ENCODE results near the gene OSBPL3. TPM values are rescaled to one million over a fixed set of nuclear protein-coding genes. Genes with fewer than 3 reads are reported as not detected.

OSBPL3 gene
- polyA plus RNA-seq, 1 donor from 2014 or later, result 0.26 TPM

GRCh38 chr7:24843821-24844434 lies 136.1 kb downstream of the OSBPL3 start:
- H3K9ac ChIP-seq (ENCODE audit: low read length), result no peak overlapping the region
- no peak overlapping the region for H3K4me2 ChIP-seq (ENCODE audit: low read length)
- no peak overlapping the region for H3K4me3 ChIP-seq (ENCODE audit: low read length)
- no peak overlapping the region for H2AFZ ChIP-seq (ENCODE audit: low read depth, low read length)
- no peaks in the 10 kb centered on the region for H3F3A ChIP-seq (ENCODE audit: insufficient read depth, low read length, poor library complexity, severe bottlenecking)
- TF ChIP-seq RAD21 (conservative IDR thresholded peaks at IDR 0.05) (no peak), POLR2AphosphoS5 (IDR thresholded peaks at IDR 0.05) (no peak), SMC3 (conservative IDR thresholded peaks at IDR 0.05; ENCODE audit: poor library complexity) (no peak), EZH2 (IDR thresholded peaks at IDR 0.05; ENCODE audit: borderline replicate concordance, insufficient read depth, low read length, poor library complexity, severe bottlenecking) (no peak), TAF1 (IDR thresholded peaks at IDR 0.05; ENCODE audit: low read depth) (no peak), EP300 (conservative IDR thresholded peaks at IDR 0.05; ENCODE audit: poor library complexity, severe bottlenecking) (no peak), MXI1 (conservative IDR thresholded peaks at IDR 0.05; ENCODE audit: poor library complexity, severe bottlenecking) (no peak), REST (IDR thresholded peaks at IDR 0.05; ENCODE audit: borderline replicate concordance) (no peak)
- TF ChIP-seq, protein P1, sequence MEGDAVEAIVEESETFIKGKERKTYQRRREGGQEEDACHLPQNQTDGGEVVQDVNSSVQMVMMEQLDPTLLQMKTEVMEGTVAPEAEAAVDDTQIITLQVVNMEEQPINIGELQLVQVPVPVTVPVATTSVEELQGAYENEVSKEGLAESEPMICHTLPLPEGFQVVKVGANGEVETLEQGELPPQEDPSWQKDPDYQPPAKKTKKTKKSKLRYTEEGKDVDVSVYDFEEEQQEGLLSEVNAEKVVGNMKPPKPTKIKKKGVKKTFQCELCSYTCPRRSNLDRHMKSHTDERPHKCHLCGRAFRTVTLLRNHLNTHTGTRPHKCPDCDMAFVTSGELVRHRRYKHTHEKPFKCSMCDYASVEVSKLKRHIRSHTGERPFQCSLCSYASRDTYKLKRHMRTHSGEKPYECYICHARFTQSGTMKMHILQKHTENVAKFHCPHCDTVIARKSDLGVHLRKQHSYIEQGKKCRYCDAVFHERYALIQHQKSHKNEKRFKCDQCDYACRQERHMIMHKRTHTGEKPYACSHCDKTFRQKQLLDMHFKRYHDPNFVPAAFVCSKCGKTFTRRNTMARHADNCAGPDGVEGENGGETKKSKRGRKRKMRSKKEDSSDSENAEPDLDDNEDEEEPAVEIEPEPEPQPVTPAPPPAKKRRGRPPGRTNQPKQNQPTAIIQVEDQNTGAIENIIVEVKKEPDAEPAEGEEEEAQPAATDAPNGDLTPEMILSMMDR (IDR thresholded peaks at IDR 0.05; ENCODE audit: poor library complexity, severe bottlenecking), result no peak
- no peaks in the 10 kb centered on the region for H4K20me1 ChIP-seq (ENCODE audit: insufficient read depth)
- H3K27me3 ChIP-seq (ENCODE audit: insufficient read depth, low read depth, low read length), result no peaks in the 10 kb centered on the region
- no peaks in the 10 kb centered on the region for H3K79me2 ChIP-seq (replicated peaks; ENCODE audit: insufficient read depth, low read length)
- H3K27ac ChIP-seq (ENCODE audit: low read length), result no peak overlapping the region
- no peaks in the 10 kb centered on the region for H3K9me2 ChIP-seq (ENCODE audit: insufficient read depth, low read length)
- no peaks in the 10 kb centered on the region for H3K9me3 ChIP-seq (ENCODE audit: low read length)
- H3K36me3 ChIP-seq (ENCODE audit: insufficient read depth, low read length), result no peaks in the 10 kb centered on the region

GRCh38 chr7:24842449-24843241 lies 137.3 kb downstream of the OSBPL3 start:
- Histone ChIP-seq H3K27me3 (ENCODE audit: insufficient read depth, low read depth, low read length) (no peaks in the 10 kb centered on the region), H3K4me3 (ENCODE audit: low read length) (no peak overlapping the region), H2AFZ (ENCODE audit: low read depth, low read length) (no peak overlapping the region), H3K9me3 (ENCODE audit: low read length) (no peaks in the 10 kb centered on the region), H3K9ac (ENCODE audit: low read length) (no peak overlapping the region), H3K27ac (ENCODE audit: low read length) (no peak overlapping the region), H3K79me2 (replicated peaks; ENCODE audit: insufficient read depth, low read length) (no peaks in the 10 kb centered on the region), H3K4me2 (ENCODE audit: low read length) (no peak overlapping the region), H3K36me3 (ENCODE audit: insufficient read depth, low read length) (no peaks in the 10 kb centered on the region), H3K9me2 (ENCODE audit: insufficient read depth, low read length) (no peaks in the 10 kb centered on the region), H3F3A (ENCODE audit: insufficient read depth, low read length, poor library complexity, severe bottlenecking) (no peaks in the 10 kb centered on the region), H4K20me1 (ENCODE audit: insufficient read depth) (no peaks in the 10 kb centered on the region)
- TF ChIP-seq MXI1 (conservative IDR thresholded peaks at IDR 0.05; ENCODE audit: poor library complexity, severe bottlenecking), result no peak
- TF ChIP-seq, protein P1 (IDR thresholded peaks at IDR 0.05; ENCODE audit: poor library complexity, severe bottlenecking), result no peak
- no peak for TF ChIP-seq POLR2AphosphoS5 (IDR thresholded peaks at IDR 0.05)
- no peak for TF ChIP-seq EP300 (conservative IDR thresholded peaks at IDR 0.05; ENCODE audit: poor library complexity, severe bottlenecking)
- TF ChIP-seq TAF1 (IDR thresholded peaks at IDR 0.05; ENCODE audit: low read depth), result no peak
- no peak for TF ChIP-seq RAD21 (conservative IDR thresholded peaks at IDR 0.05)
- no peak for TF ChIP-seq EZH2 (IDR thresholded peaks at IDR 0.05; ENCODE audit: borderline replicate concordance, insufficient read depth, low read length, poor library complexity, severe bottlenecking)
- TF ChIP-seq SMC3 (conservative IDR thresholded peaks at IDR 0.05; ENCODE audit: poor library complexity), result no peak
- no peak for TF ChIP-seq REST (IDR thresholded peaks at IDR 0.05; ENCODE audit: borderline replicate concordance)

Data from neural cell (in vitro differentiated cells).